Muscle of arm (tissue), 14 donors: Measurements from ENCODE around the gene ATF5. TPM values are rescaled to one million over a fixed set of nuclear protein-coding genes. Genes with fewer than 3 reads are reported as not detected.
A peak's percentile ranks its signal among the peaks of the same experiment; 100 is the strongest.

ENCODE experiments used
- DNase-seq: peaks from one replicate; pipeline ENCODE4 v3.0.0-alpha.2; 2013
- long read RNA-seq, 11 donors: transcript quantifications; one replicate each; lab custom pipeline, GENCODE V29; 2026
- polyA plus RNA-seq, 12 donors: library from polyadenylated mRNA; unstranded; fragments of 120-200 nt; gene quantifications; one replicate each; pipeline ENCODE4 v1.2.1, GENCODE V29; 2013; ENCODE audit not compliant: insufficient read length in 12 of 12

ATF5 gene, protein sequence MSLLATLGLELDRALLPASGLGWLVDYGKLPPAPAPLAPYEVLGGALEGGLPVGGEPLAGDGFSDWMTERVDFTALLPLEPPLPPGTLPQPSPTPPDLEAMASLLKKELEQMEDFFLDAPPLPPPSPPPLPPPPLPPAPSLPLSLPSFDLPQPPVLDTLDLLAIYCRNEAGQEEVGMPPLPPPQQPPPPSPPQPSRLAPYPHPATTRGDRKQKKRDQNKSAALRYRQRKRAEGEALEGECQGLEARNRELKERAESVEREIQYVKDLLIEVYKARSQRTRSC
- polyA plus RNA-seq, result 10 to 100 TPM in 11 of 12 donors, not detected in 1; 13.1 to 40.2 (median 26.6) TPM
- long read RNA-seq, donor 1, transcript ATF5-201 (3 exons, 2,069 nt), result minor isoform, 7 of 33 reads
- long read RNA-seq, donor 1, transcript ATF5-205 (2 exons, 682 nt), result major isoform, 8 of 33 reads
- long read RNA-seq, donor 1, partial matches to known transcripts, result 5 of 33 reads
- long read RNA-seq, donor 1, other reads (novel, unspliced or antisense), result 10 of 33 reads
- long read RNA-seq, donor 2, partial matches to known transcripts, result 7 of 10 reads
- long read RNA-seq, donor 2, other reads (novel, unspliced or antisense), result 0 of 10 reads
- long read RNA-seq, donor 3, partial matches to known transcripts, result 0 of 1 reads
- long read RNA-seq, donor 3, other reads (novel, unspliced or antisense), result 0 of 1 reads
- long read RNA-seq, donor 4, transcript ATF5-201 (3 exons, 2,069 nt), result major isoform, 6 of 6 reads
- long read RNA-seq, donor 4, partial matches to known transcripts, result 0 of 6 reads
- long read RNA-seq, donor 4, other reads (novel, unspliced or antisense), result 0 of 6 reads
- long read RNA-seq, donor 5, transcript ATF5-201 (3 exons, 2,069 nt), result major isoform, 7 of 11 reads
- long read RNA-seq, donor 5, partial matches to known transcripts, result 0 of 11 reads
- long read RNA-seq, donor 5, other reads (novel, unspliced or antisense), result 0 of 11 reads
- long read RNA-seq, donor 6, partial matches to known transcripts, result 0 of 6 reads
- long read RNA-seq, donor 6, other reads (novel, unspliced or antisense), result 5 of 6 reads
- long read RNA-seq, donor 7, result 0 reads
- long read RNA-seq, donor 8, transcript ATF5-201 (3 exons, 2,069 nt), result major isoform, 11 of 42 reads
- long read RNA-seq, donor 8, partial matches to known transcripts, result 23 of 42 reads
- long read RNA-seq, donor 8, other reads (novel, unspliced or antisense), result 5 of 42 reads
- long read RNA-seq, donor 9, transcript ATF5-201 (3 exons, 2,069 nt), result major isoform, 6 of 7 reads
- long read RNA-seq, donor 9, partial matches to known transcripts, result 0 of 7 reads
- long read RNA-seq, donor 9, other reads (novel, unspliced or antisense), result 0 of 7 reads
- long read RNA-seq, donor 10, transcript ATF5-201 (3 exons, 2,069 nt), result major isoform, 6 of 6 reads
- long read RNA-seq, donor 10, partial matches to known transcripts, result 0 of 6 reads
- long read RNA-seq, donor 10, other reads (novel, unspliced or antisense), result 0 of 6 reads
- long read RNA-seq, donor 11, transcript ATF5-201 (3 exons, 2,069 nt), result major isoform, 5 of 6 reads
- long read RNA-seq, donor 11, partial matches to known transcripts, result 0 of 6 reads
- long read RNA-seq, donor 11, other reads (novel, unspliced or antisense), result 0 of 6 reads

DNA sequence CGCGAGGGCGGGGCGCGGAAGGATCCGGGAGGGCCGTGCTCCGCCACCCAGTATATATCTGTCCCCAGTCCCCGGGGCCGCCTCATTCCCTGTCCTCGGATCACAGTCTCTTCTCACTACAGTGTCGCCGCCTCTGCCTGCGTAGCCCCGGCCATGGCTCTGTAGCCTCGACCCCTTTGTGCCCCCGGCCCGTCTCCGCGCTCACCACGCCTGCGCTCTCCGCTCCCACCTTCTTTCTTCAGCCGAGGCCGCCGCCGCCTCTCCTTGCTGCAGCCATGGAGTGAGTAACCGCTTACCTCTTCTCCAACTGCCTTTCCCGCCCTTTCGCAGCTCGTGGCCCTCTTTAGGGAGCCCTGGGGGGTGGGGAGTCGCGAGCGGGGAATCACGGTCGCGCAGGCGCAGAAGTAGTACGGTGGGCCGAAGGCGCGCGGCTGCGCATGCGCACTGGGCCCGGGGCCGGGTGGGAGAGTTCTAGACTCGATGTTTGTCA, at the start of gene ATF5, which contains the start of gene NUP62:
Gene ATF5 (plus strand): TSS at position 85 of the 490 bp plus-strand sequence. CDS start 1,646 bp downstream, outside the sequence.
Gene NUP62 (minus strand): TSS at position 384 of the 490 bp plus-strand sequence. CDS start 19,697 bp downstream, outside the sequence.
- peak; percentile 96 for DNase-seq

DNA sequence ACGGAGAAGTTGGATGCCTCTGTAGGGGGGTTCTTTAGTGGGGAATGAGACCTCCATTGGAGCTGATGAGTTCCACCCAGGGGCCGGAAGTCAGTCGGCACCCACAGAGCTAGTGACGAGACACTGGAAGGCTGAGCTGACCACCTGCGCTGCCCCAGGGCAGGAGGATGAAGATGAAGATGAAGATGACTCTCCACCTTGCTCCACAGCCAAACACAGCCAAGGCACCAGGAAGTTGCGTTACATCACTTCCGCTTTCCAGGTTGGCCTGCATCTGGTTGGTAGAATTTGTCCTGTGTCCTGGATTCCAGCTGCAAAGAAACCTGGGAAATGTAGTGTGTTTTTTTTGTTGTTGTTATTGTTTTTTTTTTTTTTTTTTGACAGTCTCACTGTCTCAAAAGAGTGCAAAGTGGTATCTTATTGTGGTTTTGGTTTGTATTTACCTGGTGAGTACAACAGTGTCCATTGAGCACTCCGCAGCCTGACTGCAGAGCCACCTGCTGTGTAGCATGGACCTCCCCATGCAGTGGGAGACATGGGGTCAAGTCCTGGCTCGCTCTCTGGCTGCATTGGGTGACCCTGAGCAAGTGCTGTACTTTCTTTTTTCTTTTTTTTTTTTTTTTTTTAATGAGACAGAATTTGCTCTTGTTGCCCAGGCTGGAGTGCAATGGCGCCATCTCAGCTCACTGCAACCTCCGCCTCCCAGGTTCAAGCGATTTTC, 49.6 kb upstream of the ATF5 start:
- no peak for DNase-seq

DNA sequence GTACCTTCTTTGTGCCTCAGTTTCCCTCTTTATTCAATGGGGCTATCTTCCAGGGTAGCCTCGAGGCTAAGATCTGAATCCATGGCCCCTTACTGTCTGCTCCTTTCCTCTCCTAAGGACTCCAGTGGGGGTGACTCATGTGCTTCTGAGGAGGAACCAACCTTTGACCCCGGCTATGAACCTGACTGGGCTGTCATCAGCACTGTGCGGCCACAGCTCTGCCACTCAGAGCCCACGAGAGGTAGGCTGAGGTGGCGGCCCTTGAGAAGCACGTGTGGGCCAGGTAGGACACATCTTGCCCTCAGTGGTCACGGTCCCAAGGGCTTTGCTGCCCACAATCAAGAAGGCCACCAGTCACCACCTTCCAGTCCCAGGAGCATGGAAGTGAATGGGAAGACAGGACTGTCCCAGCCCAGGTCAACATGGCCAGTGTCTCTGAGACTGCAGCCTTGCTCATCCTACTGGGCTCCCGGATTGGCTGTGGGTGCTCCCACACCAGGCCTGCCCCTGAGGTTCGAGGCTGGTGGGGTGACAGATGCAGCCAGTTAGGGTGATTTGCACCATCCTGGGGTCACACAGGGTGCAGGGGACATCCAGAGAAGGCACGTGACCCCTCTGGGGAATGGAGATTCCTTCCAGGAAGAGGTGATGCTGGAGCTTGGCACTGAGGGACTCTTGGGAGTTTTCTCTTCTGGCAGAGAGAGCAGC, 48.7 kb upstream of the ATF5 start:
- no peak for DNase-seq

DNA sequence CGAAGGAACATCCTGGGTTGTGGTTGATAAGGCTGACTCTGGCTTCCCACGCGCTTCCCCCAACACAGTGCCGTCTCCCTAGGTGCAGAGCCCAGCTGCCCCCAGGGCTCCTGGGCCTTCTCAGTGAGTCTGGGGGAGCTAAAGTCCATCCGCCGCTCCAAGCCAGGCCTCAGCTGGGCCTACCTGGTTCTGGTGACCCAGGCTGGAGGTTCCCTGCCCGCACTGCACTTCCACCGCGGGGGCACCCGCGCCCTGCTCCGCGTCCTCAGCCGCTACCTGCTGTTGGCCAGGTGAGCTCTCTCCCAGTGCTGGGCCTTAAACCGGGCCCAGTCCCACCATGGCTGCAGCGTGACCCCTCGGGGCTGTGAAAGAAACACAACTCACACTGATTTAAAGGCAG, 47.8 kb upstream of the ATF5 start:
- DNase-seq, result no peak

DNA sequence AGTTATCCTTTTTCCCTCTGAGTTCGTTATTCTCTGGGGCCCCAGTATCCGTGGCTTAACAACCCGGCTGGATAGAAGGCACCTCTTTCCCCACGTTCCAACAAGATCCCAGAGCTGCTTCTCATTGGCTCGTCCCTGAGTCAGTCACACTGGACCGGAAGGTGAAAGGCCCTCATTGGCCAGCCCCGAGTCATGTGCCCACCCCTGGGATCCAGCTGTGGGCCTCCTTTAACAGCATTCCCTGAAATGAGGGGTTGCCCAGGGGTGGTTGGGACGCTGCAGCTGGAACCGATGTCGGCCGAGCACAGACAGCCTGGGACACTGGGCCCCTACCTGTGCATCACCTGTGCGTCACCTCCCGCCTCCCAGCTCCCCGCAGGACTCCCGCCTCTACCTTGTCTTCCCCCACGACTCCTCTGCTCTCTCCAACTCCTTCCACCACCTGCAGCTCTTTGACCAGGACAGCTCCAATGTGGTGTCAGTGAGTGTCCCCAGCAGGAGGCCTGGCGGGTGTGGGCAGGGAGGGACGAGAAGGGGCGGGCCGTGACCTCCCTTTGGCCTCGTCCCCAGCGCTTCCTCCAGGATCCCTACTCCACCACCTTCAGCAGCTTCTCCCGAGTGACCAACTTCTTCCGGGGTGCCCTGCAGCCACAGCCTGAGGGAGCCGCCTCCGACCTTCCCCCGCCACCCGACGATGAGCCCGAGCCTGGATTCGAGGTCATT, 47.2 kb upstream of the ATF5 start:
- no peak for DNase-seq

DNA sequence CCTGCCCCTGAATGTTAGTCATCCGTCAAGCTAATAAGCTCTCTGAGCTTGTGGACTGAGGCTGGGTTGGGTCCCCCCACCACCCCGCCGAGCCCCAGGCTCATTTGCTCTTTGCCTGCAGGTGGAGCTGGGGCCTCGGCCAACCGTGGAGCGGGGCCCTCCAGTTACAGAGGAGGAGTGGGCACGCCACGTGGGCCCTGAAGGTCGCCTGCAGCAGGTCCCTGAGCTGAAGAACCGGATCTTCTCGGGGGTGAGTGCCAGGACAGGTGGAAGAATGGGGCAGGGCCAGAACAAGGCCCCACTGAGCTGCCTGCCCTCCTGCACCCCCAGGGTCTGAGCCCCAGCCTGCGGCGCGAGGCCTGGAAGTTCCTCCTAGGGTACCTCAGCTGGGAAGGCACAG, 46.4 kb upstream of the ATF5 start:
- no peak for DNase-seq

DNA sequence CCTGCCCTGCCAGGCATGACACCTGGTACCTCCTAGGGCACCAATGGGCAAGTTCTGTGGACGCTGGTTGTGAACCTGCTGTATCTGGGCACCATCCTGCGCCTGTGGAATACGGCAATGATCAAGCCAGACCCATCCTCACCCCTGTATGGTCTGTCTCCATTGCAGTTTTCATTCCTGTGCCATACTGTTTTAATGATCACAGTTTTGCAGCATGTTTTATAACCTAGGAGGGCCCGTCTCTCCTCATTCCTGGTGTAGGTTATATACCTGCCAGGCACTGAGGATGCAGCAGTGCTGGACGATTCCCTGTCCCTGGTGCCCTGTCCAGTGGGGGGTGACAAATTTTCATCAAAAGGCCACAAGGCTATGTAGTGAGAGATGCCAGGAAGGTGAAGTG, 45.9 kb upstream of the ATF5 start:
- DNase-seq, result no peak

DNA sequence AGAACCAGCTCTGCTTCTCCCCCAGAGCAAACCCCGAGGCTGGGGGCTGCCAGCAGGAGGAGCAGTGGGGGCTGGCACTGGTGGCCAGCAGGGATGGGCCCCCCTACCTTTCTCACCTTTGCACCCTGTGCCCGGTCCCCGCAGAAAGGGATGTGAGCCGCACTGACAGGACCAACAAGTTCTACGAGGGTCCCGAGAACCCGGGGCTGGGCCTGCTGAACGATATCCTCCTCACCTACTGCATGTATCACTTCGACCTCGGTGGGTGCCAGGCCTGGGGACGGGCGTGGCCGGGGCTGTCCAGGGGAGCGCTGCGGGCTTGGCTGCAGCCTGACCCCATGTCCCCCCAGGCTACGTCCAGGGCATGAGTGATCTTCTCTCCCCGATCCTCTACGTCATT, 44.9 kb upstream of the ATF5 start:
- DNase-seq, result no peak

DNA sequence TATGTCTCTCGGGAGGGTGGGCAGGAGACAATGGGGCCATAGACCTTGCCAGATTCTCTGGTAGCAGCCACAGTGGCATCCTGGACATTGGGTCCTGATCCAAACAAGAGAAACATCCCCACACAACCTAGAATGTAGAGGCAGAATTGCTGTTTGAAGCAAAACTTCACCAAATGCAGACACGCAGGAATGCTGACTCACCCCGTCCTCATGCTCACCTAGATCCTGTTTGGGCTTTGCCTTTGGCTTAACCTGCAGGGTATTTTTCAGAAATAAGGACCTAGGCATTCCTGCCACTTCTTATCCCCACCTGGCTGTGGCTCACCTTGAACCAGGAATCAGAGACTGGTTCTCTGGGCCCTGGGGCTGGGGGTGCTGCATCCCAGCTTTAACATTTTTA, 44.2 kb upstream of the ATF5 start:
- DNase-seq, result no peak

DNA sequence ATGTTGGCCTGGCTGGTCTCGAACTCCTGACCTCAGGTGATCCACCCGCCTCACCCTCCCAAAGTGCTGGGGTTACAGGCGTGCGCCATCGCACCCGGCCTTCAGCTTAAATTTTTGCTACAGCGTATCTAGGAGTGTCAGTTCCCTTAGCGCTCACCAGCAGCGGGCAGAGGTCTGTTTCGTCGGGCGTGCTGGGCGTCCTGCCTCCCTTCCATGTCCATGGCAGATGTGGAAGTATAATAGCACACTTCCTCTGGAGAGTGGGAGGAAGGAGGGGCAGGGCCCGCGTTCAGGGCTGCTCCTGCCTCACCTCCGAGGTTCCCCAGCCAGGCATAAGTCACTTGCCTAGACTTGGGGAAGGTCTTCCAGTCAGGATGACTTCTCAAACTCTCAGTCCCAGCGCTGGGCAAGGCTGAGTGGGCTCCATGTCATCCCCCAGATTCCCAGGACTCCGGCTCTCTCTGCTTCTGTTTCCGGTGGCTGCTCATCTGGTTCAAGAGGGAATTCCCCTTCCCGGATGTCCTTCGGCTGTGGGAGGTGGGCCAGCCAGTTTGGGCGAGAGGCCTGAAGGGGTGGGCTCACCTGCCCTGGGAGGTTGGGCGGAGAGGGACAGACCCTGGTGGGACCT, 41.9 kb upstream of the ATF5 start:
- no peak for DNase-seq

DNA sequence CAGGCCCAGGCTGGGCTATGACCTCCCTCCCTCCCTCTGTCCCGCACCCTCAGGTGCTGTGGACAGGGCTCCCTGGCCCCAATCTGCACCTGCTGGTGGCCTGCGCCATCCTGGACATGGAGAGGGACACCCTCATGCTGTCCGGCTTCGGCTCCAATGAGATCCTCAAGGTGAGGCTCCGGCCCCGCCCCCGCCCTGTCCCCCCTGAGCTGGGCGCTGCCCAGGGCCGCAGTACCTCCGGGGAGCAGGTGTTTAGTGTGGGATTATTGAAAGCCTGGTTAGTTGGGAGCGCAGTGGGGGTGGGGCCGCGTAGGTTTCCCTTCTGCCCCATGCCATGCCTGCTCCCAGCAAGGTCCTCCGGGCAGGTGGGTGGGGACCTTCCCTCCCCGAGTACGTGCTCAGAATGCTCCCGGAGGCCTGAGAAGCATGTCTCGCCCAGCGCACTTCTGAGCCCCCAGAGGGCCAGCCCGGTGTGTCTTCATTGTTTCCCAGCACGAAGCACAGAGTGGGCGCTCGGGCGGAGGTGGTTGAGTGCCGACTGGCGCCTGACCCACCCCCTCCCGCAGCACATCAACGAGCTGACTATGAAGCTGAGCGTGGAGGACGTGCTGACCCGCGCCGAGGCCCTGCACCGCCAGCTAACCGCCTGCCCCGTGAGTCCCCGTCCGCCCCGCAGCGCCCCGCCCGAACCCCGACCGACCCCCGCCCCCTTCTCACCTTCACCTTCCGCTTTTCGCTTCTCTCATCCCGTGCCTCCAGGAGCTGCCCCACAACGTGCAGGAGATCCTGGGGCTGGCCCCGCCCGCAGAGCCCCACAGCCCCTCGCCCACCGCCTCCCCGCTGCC, 41.1 kb upstream of the ATF5 start:
- no peak for DNase-seq

DNA sequence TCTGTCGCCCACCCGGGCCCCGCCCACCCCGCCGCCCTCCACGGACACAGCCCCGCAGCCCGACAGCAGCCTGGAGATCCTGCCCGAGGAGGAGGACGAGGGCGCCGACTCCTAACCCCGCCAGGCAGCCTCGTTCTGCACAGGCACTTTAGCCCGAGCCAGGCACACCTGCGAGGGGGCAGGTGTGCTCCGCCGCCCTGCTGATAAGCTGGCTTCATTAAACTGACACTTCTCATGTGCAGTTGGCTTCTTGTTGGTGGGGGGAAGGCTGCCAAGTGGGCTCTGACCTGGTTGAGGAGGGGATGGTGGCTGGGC, 40.5 kb upstream of the ATF5 start:
- no peak for DNase-seq

DNA sequence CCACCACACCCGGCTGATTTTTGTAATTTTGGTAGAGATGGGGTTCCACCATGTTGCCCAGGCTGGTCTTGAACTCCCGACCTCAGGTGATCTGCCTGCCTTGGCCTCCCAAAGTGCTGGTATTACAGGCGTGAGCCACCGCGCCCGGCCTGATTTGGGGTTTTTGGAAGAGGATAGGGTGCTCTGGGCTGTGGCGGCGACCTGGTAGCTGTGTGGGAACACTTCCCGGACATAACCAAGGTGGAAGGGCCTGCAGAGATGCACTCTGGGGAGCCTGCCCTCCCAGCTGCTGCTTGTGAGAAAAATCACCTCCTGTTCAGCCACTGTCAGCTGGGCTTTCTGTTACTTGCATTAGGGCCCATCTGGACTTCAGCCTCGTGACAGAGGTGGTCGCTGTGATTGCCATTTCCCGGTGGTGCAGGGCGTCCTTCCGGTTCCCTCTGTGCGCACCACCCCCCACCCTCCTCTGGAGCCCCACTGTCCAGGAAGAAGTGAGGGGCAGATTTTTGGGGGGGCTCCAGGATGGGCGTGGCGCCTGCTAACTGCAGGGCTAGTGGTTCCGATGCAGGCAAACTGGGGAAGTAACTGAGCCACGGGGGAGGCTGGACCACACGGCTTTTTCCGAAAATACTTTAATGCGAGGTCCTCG, 39.8 kb upstream of the ATF5 start:
- DNase-seq, result no peak

DNA sequence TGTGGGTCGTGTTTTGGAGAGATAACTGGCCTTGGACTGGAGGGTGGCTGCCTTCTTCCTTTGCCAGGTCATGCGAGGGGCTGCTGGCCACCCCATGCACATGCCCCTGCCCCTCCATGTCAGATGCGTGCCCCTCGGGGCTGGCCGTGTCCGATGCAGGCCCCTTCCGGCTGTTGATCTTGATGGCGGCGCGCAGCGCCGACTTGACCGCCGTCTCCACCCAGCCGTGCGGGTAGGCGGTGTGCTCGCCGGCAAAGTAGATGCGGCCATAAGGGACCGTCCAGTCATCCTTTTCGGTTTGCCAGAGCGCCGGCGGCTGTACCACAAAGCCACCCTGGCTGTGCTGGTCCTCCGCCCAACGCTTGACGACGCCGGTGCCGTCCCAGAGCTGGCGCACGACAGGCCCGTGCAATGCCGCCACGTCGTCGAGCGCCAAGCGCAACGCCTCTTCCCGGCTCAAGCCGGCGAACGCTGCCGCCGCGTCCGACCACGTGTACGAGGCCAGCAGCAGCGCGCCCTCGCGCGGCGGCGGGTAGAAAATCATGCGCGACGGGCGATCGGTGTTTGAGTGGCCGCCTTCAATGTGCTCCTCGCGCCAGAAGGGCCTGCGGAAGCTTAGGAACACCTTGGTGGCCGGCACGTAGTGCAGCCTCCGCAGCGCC, 39.2 kb upstream of the ATF5 start:
- DNase-seq, result peak; percentile 82

DNA sequence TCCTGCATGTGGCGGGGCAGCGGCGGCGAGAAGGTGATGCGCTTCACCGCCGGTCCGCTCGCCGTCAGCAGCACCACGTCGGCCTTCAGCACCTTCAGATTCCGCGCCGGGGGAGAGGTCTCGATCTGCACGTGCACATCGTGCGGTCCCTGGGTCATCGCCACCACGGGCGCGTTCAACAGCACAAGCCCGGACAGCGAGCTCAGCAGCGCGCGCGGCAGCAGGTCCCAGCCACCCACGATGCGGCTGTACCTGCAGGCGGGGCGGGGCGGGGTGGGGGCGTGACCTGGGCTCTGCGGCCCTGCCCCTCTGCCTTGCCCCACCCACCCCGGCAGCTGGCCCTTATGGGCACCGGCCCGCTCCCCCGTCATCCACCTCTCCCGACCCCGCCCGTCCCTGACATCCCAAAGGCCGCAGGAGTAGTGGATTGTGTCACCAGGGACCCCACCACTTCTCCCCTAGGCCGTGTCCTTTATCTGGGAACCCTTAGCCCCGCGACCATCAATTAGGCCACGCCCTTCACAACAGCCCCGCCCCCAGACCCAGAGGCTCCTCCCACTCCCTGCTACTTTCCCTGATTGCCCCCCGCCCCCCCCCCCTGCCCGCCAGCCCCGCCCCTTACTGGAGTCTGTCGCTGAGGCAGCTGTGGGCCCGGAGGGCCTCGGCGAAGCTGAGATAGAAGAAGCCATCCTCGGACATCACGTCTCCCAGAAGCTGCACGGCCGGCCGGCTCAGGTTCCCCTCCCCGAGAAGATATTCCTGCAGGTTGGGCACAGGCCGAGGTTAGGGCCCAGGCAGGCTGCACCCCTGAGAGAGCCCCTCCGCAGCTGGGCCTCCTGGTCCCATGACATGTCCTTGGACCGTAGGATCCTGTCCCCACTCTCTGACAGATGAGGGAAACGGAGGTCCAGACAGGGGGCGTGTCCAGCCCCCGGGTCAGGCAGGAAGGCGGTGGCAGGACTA, 38.4 kb upstream of the ATF5 start:
- no peak for DNase-seq
